Mesendoderm (in vitro differentiated cells): ENCODE results near the gene LYSMD3. TPM values are rescaled to one million over a fixed set of nuclear protein-coding genes. Genes with fewer than 3 reads are reported as not detected.
"Not testable (repeated sequence)": the region's sequence is repeated elsewhere in the genome, so short reads cannot be mapped to it uniquely, and the experiment has no call there.

Experiments used
- DNase-seq: peaks from one replicate; pipeline ENCODE4 v3.0.0; 2013
- H2AK5ac ChIP-seq: 2 replicates; pipeline ENCODE4 v1.6.1; 2013; ENCODE audit warnings: low read length, inconsistent platforms
- H2BK120ac ChIP-seq: 2 replicates; pipeline ENCODE4 v1.6.1; 2013; ENCODE audit warnings: low read depth, mild to moderate bottlenecking, low read length, moderate library complexity, mixed read lengths
- H2BK15ac ChIP-seq: replicated peaks from 2 replicates; pipeline ENCODE4 v1.6.1; 2013; ENCODE audit warnings: low read depth, mild to moderate bottlenecking, moderate library complexity
- H2BK5ac ChIP-seq: 2 replicates; pipeline ENCODE4 v1.6.1; 2013; ENCODE audit warnings: low read length, inconsistent platforms
- H3K18ac ChIP-seq: 2 replicates; pipeline ENCODE4 v1.6.1; 2013; ENCODE audit warnings: mild to moderate bottlenecking, low read length, mixed read lengths
- H3K23ac ChIP-seq: one replicate; pipeline ENCODE4 v1.6.1; 2013; ENCODE audit warnings: low read length
- H3K27ac ChIP-seq: 2 replicates; pipeline ENCODE4 v1.5.1; 2013; ENCODE audit warnings: low read depth, mild to moderate bottlenecking, inconsistent platforms, low read length, moderate library complexity
- H3K27me3 ChIP-seq: 2 replicates; pipeline ENCODE4 v1.6.1; 2013; ENCODE audit warnings: low read length, control low read depth, mild to moderate bottlenecking, inconsistent platforms; ENCODE audit not compliant: insufficient read depth, poor library complexity
- H3K36me3 ChIP-seq: 2 replicates; pipeline ENCODE4 v1.6.1; 2013; ENCODE audit warnings: low read length, inconsistent platforms; ENCODE audit not compliant: control insufficient read depth, insufficient read depth
- H3K4ac ChIP-seq: one replicate; pipeline ENCODE4 v1.6.1; 2013; ENCODE audit warnings: low read depth, mild to moderate bottlenecking, low read length, moderate library complexity
- H3K4me1 ChIP-seq: 2 replicates; pipeline ENCODE4 v1.6.1; 2013; ENCODE audit warnings: low read depth, low read length, inconsistent platforms; ENCODE audit not compliant: control insufficient read depth
- H3K4me2 ChIP-seq: 2 replicates; pipeline ENCODE4 v1.6.1; 2013; ENCODE audit warnings: low read length
- H3K4me3 ChIP-seq: 2 replicates; pipeline ENCODE4 v1.5.1; 2013; ENCODE audit warnings: mild to moderate bottlenecking, low read length
- H3K56ac ChIP-seq: one replicate; pipeline ENCODE4 v1.6.1; 2013; ENCODE audit warnings: low read length
- H3K79me1 ChIP-seq: 2 replicates; pipeline ENCODE4 v1.6.1; 2013; ENCODE audit warnings: low read length, inconsistent platforms
- H3K79me2 ChIP-seq: 2 replicates; pipeline ENCODE4 v1.6.1; 2013; ENCODE audit warnings: mild to moderate bottlenecking, low read length; ENCODE audit not compliant: control insufficient read depth, insufficient read depth
- H3K9ac ChIP-seq: 2 replicates; pipeline ENCODE4 v1.6.1; 2013; ENCODE audit warnings: low read length, inconsistent platforms
- H4K5ac ChIP-seq: one replicate; pipeline ENCODE4 v1.6.1; 2013; ENCODE audit warnings: low read length
- H4K8ac ChIP-seq: one replicate; pipeline ENCODE4 v1.6.1; 2013; ENCODE audit warnings: low read depth, mild to moderate bottlenecking, control low read depth, low read length, moderate library complexity
- WGBS: extraction: QIAGEN DNeasy Blood & Tissue Kit; methylation state at CpG from one replicate; pipeline ENCODE4 v1.1.7; 2013; ENCODE audit warnings: low lambda C conversion rate, missing lambda C conversion rate; ENCODE audit not compliant: insufficient coverage; ENCODE audit errors: extremely low coverage; 5-methylcytosine and 5-hydroxymethylcytosine counted together
- polyA plus RNA-seq, 2 experiments: library from polyadenylated mRNA; stranded (reverse); fragments of 200-250 nt; gene quantifications; one replicate each; pipeline ENCODE4 v1.2.3, GENCODE V29; 2013

Gene LYSMD3
- polyA plus RNA-seq (2013, experiment 1 of 2): 9.7 TPM
- 9.6 TPM for polyA plus RNA-seq (2013, experiment 2 of 2)

- Histone ChIP-seq H2AK5ac (no peak within 1 kb of the TSS), H2BK15ac (no peak within 1 kb of the TSS), H2BK120ac (no peak within 1 kb of the TSS), H3K18ac (peak within 1 kb of the TSS; percentile 29), H4K8ac (no peak within 1 kb of the TSS), H3K79me1 (no peaks in the 10 kb centered on the region), H3K4me2 (peak within 1 kb of the TSS; percentile 85), H3K79me2 (peaks cover 7% of the 10 kb centered on the region), H2BK5ac (peak within 1 kb of the TSS; percentile 72), H3K56ac (peak within 1 kb of the TSS; percentile 99), H3K27ac (peak within 1 kb of the TSS; percentile 51), H3K4me3 (peak within 1 kb of the TSS; percentile 89), H3K23ac (peak within 1 kb of the TSS; percentile 92), H3K9ac (peak within 1 kb of the TSS; percentile 97), H3K4ac (peak within 1 kb of the TSS; percentile 73), H3K4me1 (no peaks in the 10 kb centered on the region), H4K5ac (no peak within 1 kb of the TSS), H3K27me3 (no peaks in the 10 kb centered on the region), H3K36me3 (no peaks in the 10 kb centered on the region)
- WGBS: no CpG with 5 or more reads among the region's 64 CpGs
- DNase-seq: peak; percentile 98
Measured at GRCh38 chr5:90529194-90529938, at the start of gene LYSMD3. Gene LYSMD3 (minus strand): TSS chr5:90529584. CDS start chr5:90525289, 4,295 bp downstream.

GRCh38 chr5:90576566-90576965 is 47.2 kb upstream of the LYSMD3 start:
- not testable (repeated sequence) for H3K79me2 ChIP-seq, H3K4ac ChIP-seq, H3K23ac ChIP-seq, H4K8ac ChIP-seq, H3K27me3 ChIP-seq, H3K4me2 ChIP-seq, H3K4me3 ChIP-seq, H2AK5ac ChIP-seq, H2BK15ac ChIP-seq, H3K56ac ChIP-seq, H3K4me1 ChIP-seq, H2BK5ac ChIP-seq, H3K18ac ChIP-seq, H4K5ac ChIP-seq, H3K9ac ChIP-seq, H3K79me1 ChIP-seq, H2BK120ac ChIP-seq, H3K36me3 ChIP-seq, H3K27ac ChIP-seq, DNase-seq
- WGBS: no CpG with 5 or more reads among the region's 3 CpGs

GRCh38 chr5:90575712-90576111 is 46.3 kb upstream of the LYSMD3 start:
- Histone ChIP-seq H3K4me1 (no peaks in the 10 kb centered on the region), H3K27me3 (no peaks in the 10 kb centered on the region), H4K8ac (no peak overlapping the region), H3K23ac (no peak overlapping the region), H4K5ac (no peak overlapping the region), H3K36me3 (no peaks in the 10 kb centered on the region), H3K79me1 (no peaks in the 10 kb centered on the region), H3K56ac (no peak overlapping the region), H2BK5ac (no peak overlapping the region), H3K27ac (no peak overlapping the region), H3K4ac (no peak overlapping the region), H2BK15ac (no peak overlapping the region), H2BK120ac (no peak overlapping the region), H2AK5ac (no peak overlapping the region), H3K4me3 (no peak overlapping the region), H3K18ac (no peak overlapping the region), H3K79me2 (peaks cover 9% of the 10 kb centered on the region), H3K4me2 (no peak overlapping the region), H3K9ac (no peak overlapping the region)
- peak; percentile 29 for DNase-seq
- no CpG with 5 or more reads among the region's 5 CpGs for WGBS

- no peaks in the 10 kb centered on the region for H3K79me1 ChIP-seq
- no peak overlapping the region for H4K5ac ChIP-seq
- no CpG with 5 or more reads among the region's 1 CpG for WGBS
- H2BK120ac ChIP-seq: no peak overlapping the region
- no peaks in the 10 kb centered on the region for H3K27me3 ChIP-seq
- no peak overlapping the region for H2AK5ac ChIP-seq
- no peak overlapping the region for H3K9ac ChIP-seq
- H3K23ac ChIP-seq: no peak overlapping the region
- no peak overlapping the region for H2BK15ac ChIP-seq
- H3K56ac ChIP-seq: no peak overlapping the region
- no peak overlapping the region for H3K4ac ChIP-seq
- H3K79me2 ChIP-seq: peaks cover 9% of the 10 kb centered on the region
- no peaks in the 10 kb centered on the region for H3K4me1 ChIP-seq
- H4K8ac ChIP-seq: no peak overlapping the region
- no peaks in the 10 kb centered on the region for H3K36me3 ChIP-seq
- no peak overlapping the region for H3K4me2 ChIP-seq
- no peak overlapping the region for H2BK5ac ChIP-seq
- no peak overlapping the region for H3K4me3 ChIP-seq
- no peak for DNase-seq
- H3K18ac ChIP-seq: no peak overlapping the region
- no peak overlapping the region for H3K27ac ChIP-seq
Measured at GRCh38 chr5:90571147-90571773, 41.9 kb upstream of the LYSMD3 start.

GRCh38 chr5:90570034-90570433 is 40.6 kb upstream of the LYSMD3 start:
- Histone ChIP-seq H3K79me2 (peaks cover 10% of the 10 kb centered on the region), H2BK5ac (no peak overlapping the region), H2AK5ac (no peak overlapping the region), H3K23ac (no peak overlapping the region), H2BK15ac (no peak overlapping the region), H3K9ac (no peak overlapping the region), H3K27me3 (no peaks in the 10 kb centered on the region), H4K8ac (no peak overlapping the region), H3K4ac (no peak overlapping the region), H3K18ac (no peak overlapping the region), H2BK120ac (no peak overlapping the region), H3K4me1 (no peaks in the 10 kb centered on the region), H3K27ac (no peak overlapping the region), H3K4me2 (no peak overlapping the region), H3K4me3 (no peak overlapping the region), H3K79me1 (no peaks in the 10 kb centered on the region), H3K56ac (no peak overlapping the region), H4K5ac (no peak overlapping the region), H3K36me3 (no peaks in the 10 kb centered on the region)
- no CpG with 5 or more reads among the region's 2 CpGs for WGBS
- no peak for DNase-seq
